ENCODE results near the gene COL26A1.

Gene COL26A1

GRCh38 chr7:101522021-101522420 is 159.3 kb downstream of the COL26A1 start:
- TF ChIP-seq POLR2AphosphoS5 (IDR thresholded peaks at IDR 0.05; ENCODE audit: low read depth, low read length) = no peak
- TF ChIP-seq, protein P1, sequence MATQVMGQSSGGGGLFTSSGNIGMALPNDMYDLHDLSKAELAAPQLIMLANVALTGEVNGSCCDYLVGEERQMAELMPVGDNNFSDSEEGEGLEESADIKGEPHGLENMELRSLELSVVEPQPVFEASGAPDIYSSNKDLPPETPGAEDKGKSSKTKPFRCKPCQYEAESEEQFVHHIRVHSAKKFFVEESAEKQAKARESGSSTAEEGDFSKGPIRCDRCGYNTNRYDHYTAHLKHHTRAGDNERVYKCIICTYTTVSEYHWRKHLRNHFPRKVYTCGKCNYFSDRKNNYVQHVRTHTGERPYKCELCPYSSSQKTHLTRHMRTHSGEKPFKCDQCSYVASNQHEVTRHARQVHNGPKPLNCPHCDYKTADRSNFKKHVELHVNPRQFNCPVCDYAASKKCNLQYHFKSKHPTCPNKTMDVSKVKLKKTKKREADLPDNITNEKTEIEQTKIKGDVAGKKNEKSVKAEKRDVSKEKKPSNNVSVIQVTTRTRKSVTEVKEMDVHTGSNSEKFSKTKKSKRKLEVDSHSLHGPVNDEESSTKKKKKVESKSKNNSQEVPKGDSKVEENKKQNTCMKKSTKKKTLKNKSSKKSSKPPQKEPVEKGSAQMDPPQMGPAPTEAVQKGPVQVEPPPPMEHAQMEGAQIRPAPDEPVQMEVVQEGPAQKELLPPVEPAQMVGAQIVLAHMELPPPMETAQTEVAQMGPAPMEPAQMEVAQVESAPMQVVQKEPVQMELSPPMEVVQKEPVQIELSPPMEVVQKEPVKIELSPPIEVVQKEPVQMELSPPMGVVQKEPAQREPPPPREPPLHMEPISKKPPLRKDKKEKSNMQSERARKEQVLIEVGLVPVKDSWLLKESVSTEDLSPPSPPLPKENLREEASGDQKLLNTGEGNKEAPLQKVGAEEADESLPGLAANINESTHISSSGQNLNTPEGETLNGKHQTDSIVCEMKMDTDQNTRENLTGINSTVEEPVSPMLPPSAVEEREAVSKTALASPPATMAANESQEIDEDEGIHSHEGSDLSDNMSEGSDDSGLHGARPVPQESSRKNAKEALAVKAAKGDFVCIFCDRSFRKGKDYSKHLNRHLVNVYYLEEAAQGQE (IDR thresholded peaks at IDR 0.05; ENCODE audit: insufficient read depth in 1 of 2, low read depth in 2 of 2, low read length in 2 of 2) = no peak
- TF ChIP-seq SIN3A (IDR thresholded peaks at IDR 0.05; ENCODE audit: borderline replicate concordance, insufficient read depth, low read length) = no peak
- TF ChIP-seq FOXP2 (optimal IDR thresholded peaks at IDR 0.05; ENCODE audit: borderline replicate concordance, extremely low read depth, extremely low read length, insufficient read depth) = no peak
- no peak for TF ChIP-seq TAF1 (IDR thresholded peaks at IDR 0.05; ENCODE audit: borderline replicate concordance, insufficient read depth, low read length)

- TF ChIP-seq FOXP2 (optimal IDR thresholded peaks at IDR 0.05; ENCODE audit: borderline replicate concordance, extremely low read depth, extremely low read length, insufficient read depth) (no peak), POLR2AphosphoS5 (IDR thresholded peaks at IDR 0.05; ENCODE audit: low read depth, low read length) (no peak), SIN3A (IDR thresholded peaks at IDR 0.05; ENCODE audit: borderline replicate concordance, insufficient read depth, low read length) (no peak), TAF1 (IDR thresholded peaks at IDR 0.05; ENCODE audit: borderline replicate concordance, insufficient read depth, low read length) (no peak)
- TF ChIP-seq, protein P1 (IDR thresholded peaks at IDR 0.05; ENCODE audit: insufficient read depth in 1 of 2, low read depth in 2 of 2, low read length in 2 of 2) = no peak
These were observed 165.4 kb downstream of the COL26A1 start for GRCh38 chr7:101527844-101528667.

DNA sequence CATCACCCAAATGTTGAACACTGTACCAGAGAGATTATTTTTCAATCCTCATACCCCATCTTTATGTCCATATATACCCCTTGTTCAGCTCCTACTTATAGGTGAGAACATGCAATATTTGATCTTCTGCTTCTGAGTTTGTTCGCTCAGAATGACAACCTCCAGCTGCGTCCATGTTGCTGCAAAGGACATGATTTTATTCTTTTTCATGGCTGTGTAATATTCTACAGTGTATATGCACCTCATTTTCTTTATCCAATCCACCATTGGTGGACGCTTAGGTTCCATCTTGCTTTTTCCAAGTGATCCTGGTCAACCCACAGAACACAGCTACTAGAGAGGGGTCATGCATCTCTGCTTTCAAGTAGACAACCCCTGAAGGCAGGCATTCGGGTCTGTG is 166.9 kb downstream of the COL26A1 start:
- TF ChIP-seq POLR2AphosphoS5 (IDR thresholded peaks at IDR 0.05; ENCODE audit: low read depth, low read length) (no peak), SIN3A (IDR thresholded peaks at IDR 0.05; ENCODE audit: borderline replicate concordance, insufficient read depth, low read length) (no peak)

- no peak for TF ChIP-seq FOXP2 (optimal IDR thresholded peaks at IDR 0.05; ENCODE audit: borderline replicate concordance, extremely low read depth, extremely low read length, insufficient read depth)
- TF ChIP-seq, protein P1 (IDR thresholded peaks at IDR 0.05; ENCODE audit: insufficient read depth in 1 of 2, low read depth in 2 of 2, low read length in 2 of 2) = no peak
- TF ChIP-seq POLR2AphosphoS5 (IDR thresholded peaks at IDR 0.05; ENCODE audit: low read depth, low read length) = no peak
- TF ChIP-seq TAF1 (IDR thresholded peaks at IDR 0.05; ENCODE audit: borderline replicate concordance, insufficient read depth, low read length) = no peak
- no peak for TF ChIP-seq SIN3A (IDR thresholded peaks at IDR 0.05; ENCODE audit: borderline replicate concordance, insufficient read depth, low read length)
These were observed 169.2 kb downstream of the COL26A1 start for GRCh38 chr7:101531726-101532357.

DNA sequence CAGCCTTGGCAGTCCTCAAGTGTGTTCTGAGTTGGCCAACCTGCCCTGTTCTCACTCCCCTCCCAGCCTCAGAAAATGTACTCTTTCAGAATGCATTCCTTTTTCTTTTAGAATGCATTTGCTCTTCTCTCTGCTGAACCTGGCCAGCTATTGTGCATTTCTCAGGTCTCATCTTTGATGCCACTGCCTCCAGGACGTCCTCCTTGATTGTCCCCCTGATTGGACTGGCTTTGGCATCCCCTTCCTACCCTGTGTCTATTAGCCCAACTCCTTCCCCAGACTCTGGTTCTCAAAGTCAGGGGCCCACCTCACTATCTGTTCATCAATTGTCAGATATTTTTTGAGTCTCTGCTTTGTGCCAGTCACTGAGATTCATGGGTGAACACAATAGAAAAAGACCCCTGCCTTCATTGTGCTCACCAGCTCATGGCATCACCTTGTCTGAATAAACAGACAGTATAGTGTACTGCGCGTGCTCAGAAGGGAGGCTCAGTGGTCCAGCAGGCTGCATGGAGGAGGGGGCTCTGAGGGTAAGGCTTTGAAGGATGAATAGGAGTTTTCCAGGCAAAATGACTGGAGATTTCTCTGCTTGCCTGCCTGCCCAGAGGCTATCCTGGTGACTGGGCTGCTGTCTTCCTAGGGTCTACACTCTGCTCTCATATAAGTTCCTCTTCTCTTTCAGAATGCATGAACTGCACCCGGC is 169.9 kb downstream of the COL26A1 start:
- TF ChIP-seq SIN3A (IDR thresholded peaks at IDR 0.05; ENCODE audit: borderline replicate concordance, insufficient read depth, low read length) (no peak), POLR2AphosphoS5 (IDR thresholded peaks at IDR 0.05; ENCODE audit: low read depth, low read length) (no peak), TAF1 (IDR thresholded peaks at IDR 0.05; ENCODE audit: borderline replicate concordance, insufficient read depth, low read length) (no peak), FOXP2 (optimal IDR thresholded peaks at IDR 0.05; ENCODE audit: borderline replicate concordance, extremely low read depth, extremely low read length, insufficient read depth) (no peak)
- TF ChIP-seq, protein P1 (IDR thresholded peaks at IDR 0.05; ENCODE audit: insufficient read depth in 1 of 2, low read depth in 2 of 2, low read length in 2 of 2) = no peak

Measured in PFSK-1 (cell line).